Muscle layer of duodenum (tissue), 2 donors: Measurements from ENCODE around the gene HPDL.

Source experiments
- H3K27ac ChIP-seq: one replicate; pipeline ENCODE4 v1.7.0; 2013; ENCODE audit warnings: mild to moderate bottlenecking, low read length
- H3K27me3 ChIP-seq: one replicate; pipeline ENCODE4 v1.7.0; 2013; ENCODE audit warnings: low read depth, mild to moderate bottlenecking, control low read depth, low read length
- H3K36me3 ChIP-seq, 2 donors: one replicate each; pipeline ENCODE4 v1.7.0; 2013; ENCODE audit warnings: low read length in 2 of 2, control low read depth in 1 of 2, mild to moderate bottlenecking in 1 of 2; ENCODE audit not compliant: insufficient read depth in 2 of 2, control insufficient read depth in 1 of 2
- H3K4me1 ChIP-seq, 2 donors: one replicate each; pipeline ENCODE4 v1.7.0; 2013; ENCODE audit warnings: low read length in 2 of 2, mild to moderate bottlenecking in 2 of 2, control low read depth in 1 of 2, moderate library complexity in 1 of 2; ENCODE audit not compliant: insufficient read depth in 2 of 2, control insufficient read depth in 1 of 2
- H3K4me3 ChIP-seq, 2 donors: one replicate each; pipeline ENCODE4 v1.7.0; 2013; ENCODE audit warnings: low read length in 2 of 2, low read depth in 1 of 2, mild to moderate bottlenecking in 1 of 2
- H3K9me3 ChIP-seq, 2 donors: one replicate each; pipeline ENCODE4 v1.7.0; 2013; ENCODE audit warnings: low read length in 2 of 2, control low read depth in 1 of 2, mild to moderate bottlenecking in 1 of 2; ENCODE audit not compliant: control insufficient read depth in 1 of 2
- donor health status: healthy.

Gene HPDL

DNA sequence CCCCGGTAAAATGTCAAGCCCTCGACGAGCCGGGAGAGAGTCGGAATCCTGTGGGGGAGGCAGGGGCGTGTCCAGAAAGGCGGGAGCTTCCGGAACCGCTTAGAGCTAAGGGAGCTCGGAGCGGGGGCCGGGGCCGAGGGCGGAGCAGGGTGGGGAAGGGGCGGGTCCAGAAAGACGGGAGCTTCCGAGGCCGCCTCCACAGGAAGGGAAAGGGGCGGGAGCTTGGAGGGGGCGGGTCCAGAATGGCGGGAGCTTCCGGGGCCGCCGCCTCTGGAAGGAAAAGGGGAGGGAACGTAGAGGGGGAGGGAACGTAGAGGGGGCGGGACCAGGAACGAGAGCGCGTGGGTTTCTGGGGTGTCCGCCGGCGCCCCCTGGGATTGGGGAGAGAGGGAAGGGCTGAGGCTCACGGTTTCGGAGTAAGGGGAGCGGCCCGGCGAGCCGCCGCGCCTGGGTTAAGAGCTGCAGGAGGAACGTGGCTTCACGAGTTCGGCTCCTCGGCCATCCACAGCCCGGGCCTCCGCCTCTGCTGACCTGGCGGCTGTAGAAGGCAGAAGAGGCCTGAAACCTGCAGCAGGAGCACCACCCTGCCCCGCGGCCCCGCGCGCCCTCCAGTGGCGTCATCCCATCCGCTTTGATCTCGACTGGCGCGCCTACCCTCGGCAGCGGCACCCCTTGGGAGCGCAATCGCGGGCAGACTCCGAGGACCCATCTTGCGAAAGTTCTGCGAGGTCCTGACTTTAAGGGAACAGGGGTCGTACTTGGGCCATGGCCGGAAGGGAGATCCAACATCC lies 23.0 kb upstream of the HPDL start:
- H3K4me1 ChIP-seq: peaks cover 5 to 10% of the 10 kb centered on the region in 2 donors
- no peaks in the 10 kb centered on the region for H3K27me3 ChIP-seq
- no peaks in the 10 kb centered on the region for H3K9me3 ChIP-seq
- H3K4me3 ChIP-seq: peak overlapping the region; percentile 65 to 71
- no peaks in the 10 kb centered on the region for H3K36me3 ChIP-seq
- H3K27ac ChIP-seq: peak overlapping the region; percentile 92

DNA sequence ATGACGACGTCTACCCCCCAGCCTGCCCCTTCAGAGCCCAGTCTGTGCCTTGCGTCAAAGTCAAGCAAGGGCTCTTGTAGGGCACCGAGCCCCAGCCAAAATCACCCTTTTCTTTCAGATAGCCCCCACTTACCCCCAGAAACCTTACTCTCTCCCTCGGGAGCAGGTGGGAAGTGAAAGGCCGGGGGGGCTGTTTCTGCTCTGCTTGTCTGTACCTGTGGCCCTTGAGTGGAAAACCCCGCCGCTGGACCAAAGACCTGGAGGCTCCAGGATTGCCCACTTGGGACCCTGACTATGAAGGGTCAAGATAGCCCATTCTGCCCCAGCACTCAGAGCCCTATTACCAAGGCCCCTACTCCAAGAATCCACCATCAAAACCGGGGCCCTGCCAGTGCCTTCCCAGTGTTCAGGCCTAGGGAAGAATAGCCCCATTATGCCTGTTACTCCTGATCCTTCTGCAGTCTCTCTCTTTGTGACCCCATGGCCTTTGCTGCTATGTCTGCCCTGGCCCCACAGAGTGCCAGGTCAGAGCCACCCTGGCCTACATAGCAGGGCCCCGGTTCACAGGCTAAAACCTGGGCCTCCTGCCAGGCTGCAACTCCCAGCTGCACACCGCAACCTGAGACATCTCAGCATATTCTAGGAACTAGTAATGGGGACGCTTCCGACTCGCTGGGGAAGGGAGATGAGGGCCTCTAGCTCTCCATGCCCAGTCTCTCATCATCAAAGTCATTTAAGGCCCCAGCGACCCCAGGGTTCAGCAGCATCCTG lies 22.2 kb upstream of the HPDL start:
- Histone ChIP-seq H3K4me1 (peaks cover 5 to 10% of the 10 kb centered on the region in 2 donors), H3K27ac (peak overlapping the region; percentile 92), H3K4me3 (peak overlapping the region; percentile 65 to 71), H3K36me3 (no peaks in the 10 kb centered on the region), H3K9me3 (no peaks in the 10 kb centered on the region), H3K27me3 (no peaks in the 10 kb centered on the region)

DNA sequence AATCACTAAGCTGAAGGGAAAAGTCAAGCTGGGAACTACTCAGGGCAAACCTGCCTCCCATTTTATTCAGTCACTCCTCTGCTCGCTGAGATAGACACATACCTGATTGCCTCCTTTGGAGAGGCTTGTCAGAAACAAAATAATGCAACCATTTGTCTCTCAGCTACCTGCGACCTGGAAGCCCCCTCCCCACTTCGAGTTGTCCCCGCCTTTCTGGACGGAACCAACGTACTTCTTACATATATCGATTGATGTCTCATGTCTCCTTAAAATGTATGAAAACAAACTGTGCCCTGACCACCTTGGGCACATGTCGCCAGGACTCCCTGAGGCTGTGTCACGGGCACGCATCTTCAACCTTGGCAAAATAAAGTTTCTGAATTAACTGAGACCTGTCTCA lies 21.5 kb upstream of the HPDL start:
- Histone ChIP-seq H3K27me3 (no peaks in the 10 kb centered on the region), H3K4me3 (no peak overlapping the region), H3K9me3 (no peaks in the 10 kb centered on the region), H3K36me3 (no peaks in the 10 kb centered on the region), H3K4me1 (peaks cover 5 to 10% of the 10 kb centered on the region in 2 donors), H3K27ac (no peak overlapping the region)

DNA sequence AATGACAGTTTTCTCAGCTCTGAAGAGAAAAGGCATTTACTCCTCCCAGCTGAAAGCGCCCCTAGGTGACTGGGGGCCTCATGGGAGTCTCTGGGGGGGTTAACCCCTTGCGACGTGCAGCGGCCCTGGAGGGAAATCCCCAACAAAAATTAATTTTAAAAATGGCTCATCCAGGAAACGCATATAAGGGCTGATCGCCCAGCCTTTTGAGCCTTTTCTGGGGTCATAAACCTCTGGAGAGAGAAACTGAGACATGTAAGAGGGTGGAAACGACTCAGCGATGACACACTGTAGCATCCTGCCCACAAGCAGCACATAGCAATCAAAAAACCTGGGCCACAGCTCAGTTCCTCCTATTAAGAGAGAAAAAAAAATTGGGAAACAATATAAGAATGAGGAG lies 20.4 kb upstream of the HPDL start:
- Histone ChIP-seq H3K9me3 (no peaks in the 10 kb centered on the region), H3K27ac (no peak overlapping the region), H3K36me3 (no peaks in the 10 kb centered on the region), H3K4me1 (peaks cover 5 to 10% of the 10 kb centered on the region in 2 donors), H3K27me3 (no peaks in the 10 kb centered on the region), H3K4me3 (no peak overlapping the region)

- no peaks in the 10 kb centered on the region for H3K27me3 ChIP-seq
- no peaks in the 10 kb centered on the region for H3K36me3 ChIP-seq
- H3K9me3 ChIP-seq: no peaks in the 10 kb centered on the region
- no peak overlapping the region for H3K27ac ChIP-seq
- H3K4me3 ChIP-seq: no peak overlapping the region
- H3K4me1 ChIP-seq: peaks cover 5 to 10% of the 10 kb centered on the region in 2 donors
These were observed 19.8 kb upstream of the HPDL start for GRCh38 chr1:45306905-45307304.

- Histone ChIP-seq H3K36me3 (no peaks in the 10 kb centered on the region), H3K4me1 (no peaks in the 10 kb centered on the region), H3K27me3 (no peaks in the 10 kb centered on the region), H3K9me3 (no peaks in the 10 kb centered on the region), H3K4me3 (no peak overlapping the region), H3K27ac (no peak overlapping the region)
These were observed 12.4 kb upstream of the HPDL start for GRCh38 chr1:45314266-45314665.

- Histone ChIP-seq H3K9me3 (no peaks in the 10 kb centered on the region), H3K36me3 (no peaks in the 10 kb centered on the region)
These were observed 9.5 kb upstream of the HPDL start for GRCh38 chr1:45317166-45317565.

DNA sequence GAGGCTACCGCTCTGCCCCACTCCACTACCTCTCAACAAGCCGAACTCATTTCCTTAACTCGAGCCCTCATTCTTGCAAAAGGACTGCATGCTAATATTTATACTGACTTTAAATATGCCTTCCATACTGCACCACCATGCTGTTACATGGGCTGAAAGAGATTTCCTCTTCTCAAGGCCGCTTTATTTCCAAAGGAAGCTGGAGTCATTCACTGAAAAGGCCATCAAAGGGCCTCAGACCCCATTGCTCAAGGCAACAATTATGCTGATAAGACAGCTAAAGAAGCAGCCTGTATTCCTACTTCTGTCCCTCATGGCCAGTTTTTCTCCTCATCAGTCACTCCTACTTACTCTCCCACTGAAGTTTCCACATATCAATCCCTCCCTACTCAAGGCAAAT lies 6.9 kb upstream of the HPDL start:
- Histone ChIP-seq H3K27me3 (no peaks in the 10 kb centered on the region), H3K4me3 (no peak overlapping the region), H3K4me1 (no peaks in the 10 kb centered on the region), H3K36me3 (no peaks in the 10 kb centered on the region), H3K27ac (no peak overlapping the region), H3K9me3 (no peaks in the 10 kb centered on the region)

More at GRCh38 chr1:45317166-45317565, 9.5 kb upstream of the HPDL start:
- Histone ChIP-seq H3K4me3 (no peak overlapping the region), H3K4me1 (no peaks in the 10 kb centered on the region), H3K27ac (no peak overlapping the region), H3K27me3 (no peaks in the 10 kb centered on the region)

DNA sequence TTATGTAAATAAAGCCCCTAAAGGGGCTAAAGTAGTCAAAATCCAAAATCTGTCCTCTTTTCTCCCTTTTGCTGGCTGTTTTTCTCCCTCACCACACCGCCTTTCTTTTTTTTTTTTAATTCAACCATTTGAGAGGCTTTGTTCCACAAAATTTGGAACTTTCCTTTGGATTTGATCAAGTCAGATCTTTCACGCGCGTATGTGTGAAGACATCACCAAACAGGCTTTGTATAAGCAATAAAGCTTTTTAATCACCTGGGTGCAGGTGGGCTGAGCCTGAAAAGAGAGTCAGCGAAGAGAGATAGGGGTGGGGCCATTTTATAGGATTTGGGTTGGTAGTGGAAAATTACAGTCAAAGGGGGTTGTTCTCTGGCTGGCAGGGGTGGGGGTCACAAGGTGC lies 5.3 kb upstream of the HPDL start:
- no peak overlapping the region for H3K4me3 ChIP-seq

DNA sequence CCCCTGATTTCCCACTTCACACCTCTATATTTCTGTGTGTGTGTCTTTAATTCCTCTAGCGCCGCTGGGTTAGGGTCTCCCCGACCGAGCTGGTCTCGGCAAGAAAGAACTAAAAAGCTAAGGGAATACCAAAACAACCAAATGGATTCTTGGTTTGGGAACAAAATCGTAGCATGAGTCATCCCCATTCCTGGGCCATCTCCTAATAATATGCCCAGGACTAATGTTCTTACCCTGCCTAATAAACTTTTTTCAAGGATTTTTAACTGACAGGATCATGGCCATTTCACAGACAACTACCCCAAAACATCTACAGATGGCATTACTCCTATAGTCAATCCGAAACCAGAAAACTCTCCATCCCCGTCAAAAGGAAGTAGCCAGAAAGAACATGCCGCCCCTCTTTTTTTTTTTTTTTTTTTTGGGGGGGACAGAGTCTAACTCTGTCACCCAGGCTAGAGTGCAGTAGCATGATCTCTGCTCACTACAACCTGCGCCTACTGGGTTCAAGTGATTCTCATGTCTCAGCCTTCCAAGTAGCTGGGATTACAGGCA lies 4.1 kb upstream of the HPDL start:
- no peaks in the 10 kb centered on the region for H3K9me3 ChIP-seq
- no peaks in the 10 kb centered on the region for H3K27me3 ChIP-seq
- peaks cover 0 to 6% of the 10 kb centered on the region in 2 donors for H3K4me1 ChIP-seq
- no peak overlapping the region for H3K4me3 ChIP-seq
- no peaks in the 10 kb centered on the region for H3K36me3 ChIP-seq
- H3K27ac ChIP-seq: no peak overlapping the region

More for the DNA sequence above, 5.3 kb upstream of the HPDL start:
- no peak overlapping the region for H3K27ac ChIP-seq
- no peaks in the 10 kb centered on the region for H3K36me3 ChIP-seq
- no peaks in the 10 kb centered on the region for H3K27me3 ChIP-seq
- H3K9me3 ChIP-seq: no peaks in the 10 kb centered on the region
- H3K4me1 ChIP-seq: no peaks in the 10 kb centered on the region

- Histone ChIP-seq H3K9me3 (no peaks in the 10 kb centered on the region), H3K27me3 (no peaks in the 10 kb centered on the region), H3K36me3 (peaks cover 4 to 12% of the 10 kb centered on the region in 2 donors), H3K27ac (no peak overlapping the region), H3K4me1 (peaks cover 0 to 7% of the 10 kb centered on the region in 2 donors), H3K4me3 (peak overlapping the region; percentile 59 to 68)
These were observed 716 bp upstream of the HPDL start for GRCh38 chr1:45325851-45326506.
